Suprapubic skin (tissue), 3 donors: ENCODE data around the gene BORA.

Experiments
- EP300 ChIP-seq: sonication (generic); formaldehyde crosslinking; IDR thresholded peaks from one replicate; pipeline ENCODE4 v1.6.1; 2017; ENCODE audit warnings: antibody characterized with exemption
- TF ChIP-seq, protein P1 (sequence below), 2 donors: fragments of 200-600 bp in 1 of 2; fragments of 450-650 bp in 1 of 2; sonication (generic) in 1 of 2; IDR thresholded peaks; one replicate each; pipeline ENCODE4 v1.5.1; 2016 to 2019; ENCODE audit warnings: antibody characterized with exemption in 2 of 2, mild to moderate bottlenecking in 1 of 2, moderate library complexity in 1 of 2

- TF ChIP-seq, protein P1, sequence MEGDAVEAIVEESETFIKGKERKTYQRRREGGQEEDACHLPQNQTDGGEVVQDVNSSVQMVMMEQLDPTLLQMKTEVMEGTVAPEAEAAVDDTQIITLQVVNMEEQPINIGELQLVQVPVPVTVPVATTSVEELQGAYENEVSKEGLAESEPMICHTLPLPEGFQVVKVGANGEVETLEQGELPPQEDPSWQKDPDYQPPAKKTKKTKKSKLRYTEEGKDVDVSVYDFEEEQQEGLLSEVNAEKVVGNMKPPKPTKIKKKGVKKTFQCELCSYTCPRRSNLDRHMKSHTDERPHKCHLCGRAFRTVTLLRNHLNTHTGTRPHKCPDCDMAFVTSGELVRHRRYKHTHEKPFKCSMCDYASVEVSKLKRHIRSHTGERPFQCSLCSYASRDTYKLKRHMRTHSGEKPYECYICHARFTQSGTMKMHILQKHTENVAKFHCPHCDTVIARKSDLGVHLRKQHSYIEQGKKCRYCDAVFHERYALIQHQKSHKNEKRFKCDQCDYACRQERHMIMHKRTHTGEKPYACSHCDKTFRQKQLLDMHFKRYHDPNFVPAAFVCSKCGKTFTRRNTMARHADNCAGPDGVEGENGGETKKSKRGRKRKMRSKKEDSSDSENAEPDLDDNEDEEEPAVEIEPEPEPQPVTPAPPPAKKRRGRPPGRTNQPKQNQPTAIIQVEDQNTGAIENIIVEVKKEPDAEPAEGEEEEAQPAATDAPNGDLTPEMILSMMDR (IDR thresholded peaks at IDR 0.05), result no peak
- no peak for TF ChIP-seq EP300
Measured at GRCh38 chr13:72678312-72678711, 49.4 kb upstream of the BORA start.
